K562 (cell line): ENCODE measurements around the gene SLC11A1. TPM values are rescaled to one million over a fixed set of nuclear protein-coding genes. Genes with fewer than 3 reads are reported as not detected.
A peak's percentile ranks its signal among the peaks of the same experiment; 100 is the strongest.

Source experiments
- ATAC-seq: fragments of 200-7000 bp; cut with Tn5 transposase; 3 replicates; pipeline ENCODE4 v1.9.1; 2020; ENCODE audit warnings: moderate library complexity
- BruUV-seq: library from RNA; stranded (reverse); fragments of 400-500 nt; replicated peaks from 2 replicates; lab custom pipeline; 2021; lab: Mats Ljungman, UMichigan
- CTCF ChIA-PET: fragments of 300-600 bp; formaldehyde crosslinking; extraction: SDS; loops from one replicate; lab custom pipeline; 2021; ENCODE audit warnings: low intra/inter-chr PET ratio; lab: Yijun Ruan, JAX
- POLR2A ChIA-PET: fragments of 300-600, 350-650 bp; sonication (Branson Sonifier 250); formaldehyde crosslinking; extraction: SDS; loops from one replicate; lab custom pipeline; 2021; ENCODE audit warnings: antibody characterized with exemption, inconsistent platforms; lab: Yijun Ruan, JAX
- DNase-seq, 4 experiments: peaks; one replicate each; pipeline versions ENCODE4 v3.0.0 to v3.0.0-alpha.2; 2011 to 2018; ENCODE audit warnings: low spot score in 3 of 4, mixed read lengths in 3 of 4; ENCODE audit errors: extremely low read depth in 1 of 4
- FAIRE-seq: peaks from 2 replicates; lab custom pipeline; 2011; peaks lifted over from hg19 to GRCh38; lab: Jason Lieb, UNC
- H2AFZ ChIP-seq: 2 replicates; pipeline ENCODE4 v1.6.0; 2011; ENCODE audit warnings: low read depth, low read length, control low read depth, inconsistent platforms
- H3K27ac ChIP-seq: fragments of 200-600 bp; 3 replicates; pipeline ENCODE4 v1.8.0; 2011; ENCODE audit warnings: low read depth, mild to moderate bottlenecking, control low read depth, inconsistent platforms, low read length, moderate library complexity, mixed read lengths; ENCODE audit errors: extremely low read depth
- H3K27me3 ChIP-seq, 2 experiments: fragments of 300-600 bp in 1 of 2; 2 replicates in 1 of 2; 3 replicates in 1 of 2; pipeline versions ENCODE4 v1.6.0 to v1.8.0; 2011; ENCODE audit warnings: inconsistent platforms in 2 of 2, low read length in 2 of 2, mild to moderate bottlenecking in 1 of 2, mixed read lengths in 1 of 2, moderate library complexity in 1 of 2; ENCODE audit not compliant: control insufficient read depth in 2 of 2, insufficient read depth in 2 of 2
- H3K36me3 ChIP-seq: fragments of 300-600 bp; 3 replicates; pipeline ENCODE4 v1.8.0; 2011; ENCODE audit warnings: mild to moderate bottlenecking, low read length, inconsistent platforms; ENCODE audit not compliant: control insufficient read depth, insufficient read depth
- H3K4me1 ChIP-seq, 2 experiments: fragments of 200-600 bp in 1 of 2; replicated peaks in 1 of 2; 2 replicates in 1 of 2; 3 replicates in 1 of 2; pipeline versions ENCODE4 v1.5.1 to v1.8.0; 2011; ENCODE audit warnings: inconsistent platforms in 2 of 2, low read length in 2 of 2, mild to moderate bottlenecking in 1 of 2, mixed read lengths in 1 of 2, moderate library complexity in 1 of 2; ENCODE audit not compliant: control insufficient read depth in 2 of 2, insufficient read depth in 2 of 2
- H3K4me2 ChIP-seq: 2 replicates; pipeline ENCODE4 v1.6.1; 2011; ENCODE audit warnings: low read length, control low read depth, inconsistent platforms, mixed read lengths; ENCODE audit not compliant: insufficient read depth
- H3K4me3 ChIP-seq: fragments of 200-600 bp; sonication (generic), shearing (Covaris generic); 2 replicates; pipeline ENCODE4 v1.5.1; 2016; ENCODE audit warnings: control low read depth, inconsistent platforms
- H3K79me2 ChIP-seq: fragments of 200-600 bp; 3 replicates; pipeline ENCODE4 v1.8.0; 2011; ENCODE audit warnings: low read length, inconsistent platforms; ENCODE audit not compliant: control insufficient read depth, insufficient read depth
- H3K9ac ChIP-seq, 2 experiments: 2 replicates each; pipeline versions ENCODE4 v1.6.0 to v1.6.1; 2011; ENCODE audit warnings: low read depth in 2 of 2, low read length in 2 of 2, control low read depth in 1 of 2, inconsistent platforms in 1 of 2, mild to moderate bottlenecking in 1 of 2, mixed read lengths in 1 of 2; ENCODE audit not compliant: insufficient read depth in 1 of 2
- H3K9me1 ChIP-seq: one replicate; pipeline ENCODE4 v1.6.0; 2011; ENCODE audit warnings: inconsistent platforms, mild to moderate bottlenecking, low read length, moderate library complexity; ENCODE audit not compliant: control insufficient read depth, insufficient read depth
- H3K9me3 ChIP-seq: replicated peaks from 2 replicates; pipeline ENCODE4 v1.5.1; 2011; ENCODE audit warnings: low read depth, low read length, inconsistent platforms; ENCODE audit not compliant: control insufficient read depth, insufficient read depth
- H4K20me1 ChIP-seq: replicated peaks from 2 replicates; pipeline ENCODE4 v1.6.1; 2011; ENCODE audit warnings: low read length, inconsistent platforms, mixed read lengths; ENCODE audit not compliant: control insufficient read depth, insufficient read depth
- ESRRA ChIP-seq: fragments of 450-650 bp; IDR thresholded peaks from 2 replicates; pipeline ENCODE4 v1.6.1; 2014; ENCODE audit warnings: low read depth, mild to moderate bottlenecking, moderate library complexity, borderline replicate concordance
- NFIC ChIP-seq: fragments of 450-650 bp; IDR thresholded peaks from 2 replicates; pipeline ENCODE4 v1.6.1; 2017; ENCODE audit warnings: mild to moderate bottlenecking, inconsistent platforms
- NR2C1 ChIP-seq, 2 experiments: fragments of 450-650 bp; IDR thresholded peaks; 2 replicates each; pipeline ENCODE4 v1.6.1; 2017; ENCODE audit warnings: mild to moderate bottlenecking in 2 of 2, antibody characterized with exemption in 1 of 2, inconsistent platforms in 1 of 2, missing compliant biosample characterization in 1 of 2, missing genetic modification characterization in 1 of 2
- SRSF3 ChIP-seq: fragments of 200-400 bp; formaldehyde crosslinking; IDR thresholded peaks from 2 replicates; pipeline ENCODE4 v1.6.1; 2016; ENCODE audit warnings: mild to moderate bottlenecking, low read length, moderate library complexity; ENCODE audit not compliant: insufficient read depth
- WGBS: fragments of 100-300 bp; shearing (Covaris generic); methylation state at CpG from one replicate; pipeline ENCODE4 v1.1.6; 2016; ENCODE audit warnings: low coverage, mixed read lengths; ENCODE audit not compliant: insufficient coverage; ENCODE audit errors: missing lambda C conversion rate; 5-methylcytosine and 5-hydroxymethylcytosine counted together
- in situ Hi-C: fragments of 300-500 bp; cut with MboI; formaldehyde crosslinking; loops from 4 replicates; pipeline ENCODE4 v1.15.0; 2018; ENCODE audit warnings: inconsistent platforms, mixed read lengths
- intact Hi-C: fragments of 100-400 bp; cut with micrococcal nuclease; formaldehyde crosslinking; loops from 2 replicates; pipeline ENCODE4 v1.14.2; 2022
- polyA plus RNA-seq, 8 experiments: library from polyadenylated mRNA; depleted of rRNA in 4 of 8; stranded (reverse) in 5 of 8; unstranded in 3 of 8; fragments of >200 nt; fragmentation: Nextera tagmentation in 2 of 8; fragmentation: Illumina TruSeq in 1 of 8; extraction: Ambion mirVana in 2 of 8; extraction: Trizol in 1 of 8; gene quantifications; 2 replicates each; pipeline versions ENCODE4 v1.2.1 to v1.2.3, GENCODE V29; 2011 to 2014; ENCODE audit warnings: inconsistent platforms in 1 of 8, missing spikeins in 1 of 8
- total RNA-seq, 7 experiments: library from RNA; depleted of rRNA in 6 of 7; stranded (reverse); fragments of >200 nt in 6 of 7; fragmentation: Illumina TruSeq in 2 of 7; extraction: Trizol in 2 of 7; gene quantifications; 2 replicates each; pipeline versions ENCODE4 v1.2.1 to v1.2.3, GENCODE V29; 2011 to 2021; ENCODE audit warnings: low replicate concordance in 1 of 7
- TF ChIP-seq, protein P1 (sequence below): fragments of 200-800 bp; sonication (Bioruptor generic); IDR thresholded peaks from 2 replicates; pipeline ENCODE4 v1.6.1; 2017; ENCODE audit warnings: missing genetic modification characterization, missing compliant biosample characterization

Gene SLC11A1
- total and polyA plus RNA-seq, 9 of the 15 experiments (the other 6 are each of a cell fraction or from before 2014, with no cell fraction given), result 0.35 to 1.6 (median 0.65) TPM

DNA sequence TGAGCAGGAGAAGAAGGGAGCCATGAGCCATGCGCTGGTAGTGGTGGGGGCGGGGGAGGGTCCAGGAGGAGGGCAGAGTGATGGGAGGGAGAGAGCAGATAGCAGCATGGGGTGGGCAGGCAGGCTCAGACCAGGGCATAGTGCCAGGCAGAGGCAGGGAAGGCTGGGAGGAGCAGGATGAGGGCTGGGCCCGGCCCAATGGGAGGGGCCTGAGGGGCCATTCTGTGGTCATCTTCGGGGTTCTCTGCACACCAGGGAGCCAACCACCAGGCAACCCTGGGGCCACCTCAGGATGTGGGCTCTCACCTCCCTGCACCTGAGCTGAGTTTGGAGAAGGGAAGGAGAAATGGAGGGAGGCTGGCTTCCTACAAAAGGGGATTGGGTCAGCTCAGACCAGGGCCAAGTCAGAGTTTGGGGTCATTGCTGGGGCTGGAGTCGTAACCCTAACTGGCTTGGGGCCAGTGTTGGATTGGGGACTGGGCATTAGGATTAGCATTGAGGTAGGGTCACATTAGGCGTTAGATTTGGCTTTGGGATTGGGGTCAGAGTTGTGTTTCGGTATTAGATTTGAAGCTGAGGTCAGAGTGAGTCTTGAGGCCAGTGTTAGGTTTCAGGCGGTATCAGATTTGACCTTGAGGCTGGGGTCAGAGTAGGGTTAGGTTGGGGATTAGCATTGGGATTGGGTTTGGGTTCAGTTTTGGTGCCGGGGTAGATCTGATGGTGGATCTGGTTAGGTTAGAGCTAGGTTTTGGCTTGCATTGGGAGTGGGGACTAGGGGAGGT lies 48.0 kb downstream of the SLC11A1 start:
- H3K36me3 ChIP-seq, result no peaks in the 10 kb centered on the region
- H3K9me3 ChIP-seq, result no peaks in the 10 kb centered on the region
- no peak overlapping the region for H3K4me3 ChIP-seq
- POLR2A ChIA-PET, result interaction anchor here (0.5 kb wide), 1 partner anchor 8 kb away, joined by 3 read pairs; no protein-coding TSS in a partner anchor
- in situ Hi-C loops, result no loop called here
- ATAC-seq (peak; percentile 22; the same call in 2 of the 3 replicates), FAIRE-seq (no peak), DNase-seq (peak in 2 of 4 experiments; percentile 36 to 45)
- no peaks in the 10 kb centered on the region for H3K79me2 ChIP-seq
- H3K4me1 ChIP-seq, result peaks cover 5 to 31% of the 10 kb centered on the region in 2 experiments
- intact Hi-C loops, result no loop called here
- no peaks in the 10 kb centered on the region for H3K27me3 ChIP-seq
- CTCF ChIA-PET, result no interaction called here
- H3K4me2 ChIP-seq, result no peak overlapping the region
- no peak overlapping the region; a peak in 1 of 4 replicates for H3K9ac ChIP-seq
- H2AFZ ChIP-seq, result no peak overlapping the region
- TF ChIP-seq NFIC (0 out of 2 replicates have a peak, but pooled peaks have one; percentile 24), SRSF3 (no peak), ESRRA (peak; percentile 77), NR2C1 (IDR thresholded peaks at IDR 0.05) (peak; percentile 50; the same call in 1 of the 2 replicates), NR2C1 (tag; IDR thresholded peaks at IDR 0.05) (no peak)
- TF ChIP-seq, protein P1, sequence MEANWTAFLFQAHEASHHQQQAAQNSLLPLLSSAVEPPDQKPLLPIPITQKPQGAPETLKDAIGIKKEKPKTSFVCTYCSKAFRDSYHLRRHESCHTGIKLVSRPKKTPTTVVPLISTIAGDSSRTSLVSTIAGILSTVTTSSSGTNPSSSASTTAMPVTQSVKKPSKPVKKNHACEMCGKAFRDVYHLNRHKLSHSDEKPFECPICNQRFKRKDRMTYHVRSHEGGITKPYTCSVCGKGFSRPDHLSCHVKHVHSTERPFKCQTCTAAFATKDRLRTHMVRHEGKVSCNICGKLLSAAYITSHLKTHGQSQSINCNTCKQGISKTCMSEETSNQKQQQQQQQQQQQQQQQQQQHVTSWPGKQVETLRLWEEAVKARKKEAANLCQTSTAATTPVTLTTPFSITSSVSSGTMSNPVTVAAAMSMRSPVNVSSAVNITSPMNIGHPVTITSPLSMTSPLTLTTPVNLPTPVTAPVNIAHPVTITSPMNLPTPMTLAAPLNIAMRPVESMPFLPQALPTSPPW (CRISPR knock-in tag), result peak; percentile 13; the same call in 1 of the 2 replicates
- no peaks in the 10 kb centered on the region for H4K20me1 ChIP-seq
- H3K27ac ChIP-seq, result no peak overlapping the region
- H3K9me1 ChIP-seq, result no peaks in the 10 kb centered on the region
- BruUV-seq, result no TSS peak
- 39% methylated on average over 7 of the region's 9 CpGs for WGBS
